ENCODE data around the gene SHANK2.

GRCh38 chr11:71222318-71223080, 29.9 kb downstream of the SHANK2 start:
- TF ChIP-seq POLR2A (IDR thresholded peaks at IDR 0.05; ENCODE audit: low read depth, low read length) (no peak), CTCF (conservative IDR thresholded peaks at IDR 0.05; ENCODE audit: low read depth, low read length) (no peak), RFX5 (IDR thresholded peaks at IDR 0.05; ENCODE audit: low read depth, low read length) (no peak), FOS (IDR thresholded peaks at IDR 0.05; ENCODE audit: low read depth, low read length) (no peak), USF2 (IDR thresholded peaks at IDR 0.05; ENCODE audit: low read depth, low read length) (no peak)
